ENCODE data around the gene ACTR1B.
"Not testable (repeated sequence)": the region's sequence is repeated elsewhere in the genome, so short reads cannot be mapped to it uniquely, and the experiment has no call there.

DNA sequence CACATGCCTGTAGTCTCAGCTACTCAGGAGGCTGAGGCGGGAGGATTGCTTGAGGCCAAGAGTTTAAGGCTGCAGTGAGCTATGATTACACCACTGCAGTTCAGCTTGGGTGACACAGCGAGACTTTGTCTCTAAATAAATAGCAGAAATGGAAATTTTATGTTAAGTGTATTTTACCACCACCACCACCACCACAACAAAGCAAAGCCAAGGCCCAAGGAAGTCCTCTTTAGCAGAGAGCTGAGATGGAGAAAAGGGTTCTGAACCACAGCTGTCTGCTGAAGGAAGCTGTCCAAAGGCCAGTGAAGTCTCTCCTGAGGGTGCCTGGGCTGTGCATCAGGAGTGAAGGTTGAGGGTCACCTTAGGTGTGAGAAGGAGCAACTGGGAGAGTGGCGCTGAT is 23.4 kb upstream of the ACTR1B start:
- TF ChIP-seq CTCF (IDR thresholded peaks at IDR 0.05; ENCODE audit: insufficient read depth, low read length); GABPA (IDR thresholded peaks at IDR 0.05; ENCODE audit: low read depth); SPI1 (IDR thresholded peaks at IDR 0.05; ENCODE audit: borderline replicate concordance, low read depth): not testable (repeated sequence)

Data from HL-60 (cell line).